ENCODE data around the gene CENPV. TPM values are rescaled to one million over a fixed set of nuclear protein-coding genes. Genes with fewer than 3 reads are reported as not detected.

CENPV gene
- total RNA-seq, 1 donor from 2014 or later, result 38.8 TPM

- no peak overlapping the region for H3K27ac Mint-ChIP-seq (ENCODE audit: unreplicated experiment)
- Histone ChIP-seq H3K36me3 (ENCODE audit: insufficient read depth, low read length) (peaks cover 15% of the 10 kb centered on the region), H3K79me2 (ENCODE audit: insufficient read depth, low read length) (no peaks in the 10 kb centered on the region), H2AFZ (ENCODE audit: low read depth, low read length) (no peak overlapping the region), H3K9me3 (ENCODE audit: insufficient read depth, low read depth, low read length) (no peaks in the 10 kb centered on the region), H3K4me1 (ENCODE audit: insufficient read depth, low read length) (peaks cover 12% of the 10 kb centered on the region), H3K4me2 (ENCODE audit: low read length) (peak overlapping the region; percentile 66), H3K9ac (ENCODE audit: low read length) (no peak overlapping the region), H3K27me3 (ENCODE audit: insufficient read depth, low read length) (no peaks in the 10 kb centered on the region), H3K27ac (ENCODE audit: low read depth, low read length) (no peak overlapping the region), H3K4me3 (ENCODE audit: insufficient read depth, low read depth, low read length) (no peak overlapping the region), H4K20me1 (ENCODE audit: insufficient read depth, low read length) (no peaks in the 10 kb centered on the region)
- no peak overlapping the region for H3K4me3 Mint-ChIP-seq (ENCODE audit: unreplicated experiment)
- no peak for DNase-seq (ENCODE audit: low read depth)
- peak; percentile 4 for TF ChIP-seq CTCF (IDR thresholded peaks at IDR 0.05; ENCODE audit: insufficient read depth, low read depth, low read length)
- no peak for TF ChIP-seq EZH2 (IDR thresholded peaks at IDR 0.05; ENCODE audit: insufficient read depth, low read length)
- H3K4me1 Mint-ChIP-seq (ENCODE audit: low read depth, unreplicated experiment), result peaks cover 9% of the 10 kb centered on the region
- peaks cover 10% of the 10 kb centered on the region for H3K36me3 Mint-ChIP-seq (ENCODE audit: low read depth, unreplicated experiment)
- no peak for FAIRE-seq
- H3K27me3 Mint-ChIP-seq (ENCODE audit: low read depth, unreplicated experiment), result no peaks in the 10 kb centered on the region
- H3K9me3 Mint-ChIP-seq (ENCODE audit: unreplicated experiment), result no peaks in the 10 kb centered on the region
Measured at GRCh38 chr17:16328997-16329396, 24.3 kb downstream of the CENPV start.

DNA sequence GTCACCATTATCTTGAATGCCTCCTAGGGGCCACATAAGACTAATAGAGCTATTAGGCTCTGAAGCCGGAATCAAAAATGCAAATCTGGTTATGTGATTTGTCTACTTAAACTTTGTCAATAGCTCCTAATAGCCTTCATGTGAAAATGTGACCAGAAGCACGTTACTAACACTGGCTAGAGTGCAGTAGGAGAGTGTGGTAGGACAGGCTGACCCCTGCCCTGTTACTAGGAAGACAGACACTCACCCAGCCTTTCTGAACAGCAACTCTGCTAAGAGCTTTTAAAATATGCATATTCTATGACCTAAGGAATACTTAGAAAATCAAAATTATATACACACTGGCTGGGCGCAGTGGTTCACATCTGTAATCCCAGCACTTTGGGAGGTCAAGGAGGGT, 26.3 kb downstream of the CENPV start:
- Histone ChIP-seq H3K27ac (ENCODE audit: low read depth, low read length) (no peak overlapping the region), H4K20me1 (ENCODE audit: insufficient read depth, low read length) (no peaks in the 10 kb centered on the region), H3K79me2 (ENCODE audit: insufficient read depth, low read length) (no peaks in the 10 kb centered on the region), H3K9ac (ENCODE audit: low read length) (no peak overlapping the region), H3K9me3 (ENCODE audit: insufficient read depth, low read depth, low read length) (no peaks in the 10 kb centered on the region), H3K4me3 (ENCODE audit: insufficient read depth, low read depth, low read length) (no peak overlapping the region), H3K4me1 (ENCODE audit: insufficient read depth, low read length) (peaks cover 15% of the 10 kb centered on the region), H3K4me2 (ENCODE audit: low read length) (no peak overlapping the region), H3K36me3 (ENCODE audit: insufficient read depth, low read length) (peaks cover 15% of the 10 kb centered on the region), H3K27me3 (ENCODE audit: insufficient read depth, low read length) (no peaks in the 10 kb centered on the region), H2AFZ (ENCODE audit: low read depth, low read length) (no peak overlapping the region)
- no peak overlapping the region for H3K4me3 Mint-ChIP-seq (ENCODE audit: unreplicated experiment)
- FAIRE-seq, result no peak
- DNase-seq (ENCODE audit: low read depth), result no peak
- no peaks in the 10 kb centered on the region for H3K27me3 Mint-ChIP-seq (ENCODE audit: low read depth, unreplicated experiment)
- H3K27ac Mint-ChIP-seq (ENCODE audit: unreplicated experiment), result no peak overlapping the region
- no peaks in the 10 kb centered on the region for H3K9me3 Mint-ChIP-seq (ENCODE audit: unreplicated experiment)
- TF ChIP-seq EZH2 (IDR thresholded peaks at IDR 0.05; ENCODE audit: insufficient read depth, low read length), result no peak
- no peak for TF ChIP-seq CTCF (IDR thresholded peaks at IDR 0.05; ENCODE audit: insufficient read depth, low read depth, low read length)
- peaks cover 10% of the 10 kb centered on the region for H3K36me3 Mint-ChIP-seq (ENCODE audit: low read depth, unreplicated experiment)
- H3K4me1 Mint-ChIP-seq (ENCODE audit: low read depth, unreplicated experiment), result peaks cover 12% of the 10 kb centered on the region

DNA sequence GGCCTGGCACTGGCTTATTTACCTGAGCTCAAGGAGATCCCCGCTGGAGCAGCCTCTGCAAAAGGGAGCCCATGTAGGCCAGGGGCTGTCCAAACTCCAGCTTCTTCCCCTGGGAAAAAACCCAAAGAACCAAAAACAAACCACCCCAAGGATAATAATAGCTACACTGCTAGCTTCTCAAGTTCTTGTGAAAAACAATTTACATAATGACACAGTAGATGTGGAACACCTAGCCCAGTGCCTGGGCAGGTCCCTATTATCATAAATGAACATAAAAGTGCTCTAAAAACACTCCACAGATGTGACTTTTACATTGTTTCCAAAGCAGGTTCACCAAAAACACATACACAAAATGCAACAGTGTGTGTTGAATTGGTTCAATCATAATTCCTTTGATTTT, 27.3 kb downstream of the CENPV start:
- no peaks in the 10 kb centered on the region for H3K79me2 ChIP-seq (ENCODE audit: insufficient read depth, low read length)
- H3K27me3 ChIP-seq (ENCODE audit: insufficient read depth, low read length), result no peaks in the 10 kb centered on the region
- no peak overlapping the region for H3K4me3 ChIP-seq (ENCODE audit: insufficient read depth, low read depth, low read length)
- no peak overlapping the region for H3K9ac ChIP-seq (ENCODE audit: low read length)
- no peak overlapping the region for H3K4me2 ChIP-seq (ENCODE audit: low read length)
- no peak overlapping the region for H3K27ac ChIP-seq (ENCODE audit: low read depth, low read length)
- no peaks in the 10 kb centered on the region for H4K20me1 ChIP-seq (ENCODE audit: insufficient read depth, low read length)
- FAIRE-seq (no peak), DNase-seq (ENCODE audit: low read depth) (no peak)
- H3K27me3 Mint-ChIP-seq (ENCODE audit: low read depth, unreplicated experiment), result no peaks in the 10 kb centered on the region
- peaks cover 15% of the 10 kb centered on the region for H3K36me3 ChIP-seq (ENCODE audit: insufficient read depth, low read length)
- H3K9me3 ChIP-seq (ENCODE audit: insufficient read depth, low read depth, low read length), result no peaks in the 10 kb centered on the region
- no peak overlapping the region for H2AFZ ChIP-seq (ENCODE audit: low read depth, low read length)
- H3K4me1 ChIP-seq (ENCODE audit: insufficient read depth, low read length), result peaks cover 15% of the 10 kb centered on the region
- H3K4me1 Mint-ChIP-seq (ENCODE audit: low read depth, unreplicated experiment), result peaks cover 12% of the 10 kb centered on the region
- no peak overlapping the region for H3K27ac Mint-ChIP-seq (ENCODE audit: unreplicated experiment)
- H3K4me3 Mint-ChIP-seq (ENCODE audit: unreplicated experiment), result no peak overlapping the region
- H3K36me3 Mint-ChIP-seq (ENCODE audit: low read depth, unreplicated experiment), result peaks cover 10% of the 10 kb centered on the region
- no peaks in the 10 kb centered on the region for H3K9me3 Mint-ChIP-seq (ENCODE audit: unreplicated experiment)
- TF ChIP-seq CTCF (IDR thresholded peaks at IDR 0.05; ENCODE audit: insufficient read depth, low read depth, low read length), result no peak
- no peak for TF ChIP-seq EZH2 (IDR thresholded peaks at IDR 0.05; ENCODE audit: insufficient read depth, low read length)
